ENCODE results near the gene MYBBP1A. TPM values are rescaled to one million over a fixed set of nuclear protein-coding genes. Genes with fewer than 3 reads are reported as not detected.

Gene MYBBP1A
- total RNA-seq, 2 donors from 2014 or later = 92.3 to 246 TPM

GRCh38 chr17:4506175-4506813, 48.9 kb downstream of the MYBBP1A start:
- no peak overlapping the region for H3K4me3 Mint-ChIP-seq
- no peaks in the 10 kb centered on the region for H3K36me3 Mint-ChIP-seq
- H3K27me3 Mint-ChIP-seq = peaks cover 14 to 23% of the 10 kb centered on the region in 2 donors
- peaks cover 21 to 28% of the 10 kb centered on the region in 2 donors for H3K4me1 Mint-ChIP-seq (ENCODE audit: low read depth in 2 of 2)
- H3K27ac Mint-ChIP-seq = no peak overlapping the region
- H3K9me3 Mint-ChIP-seq = no peaks in the 10 kb centered on the region
- ATAC-seq (no peak), DNase-seq (ENCODE audit: low spot score) (no peak)

GRCh38 chr17:4505187-4505586, 50.0 kb downstream of the MYBBP1A start:
- H3K9me3 Mint-ChIP-seq = no peaks in the 10 kb centered on the region
- no peak for ATAC-seq
- DNase-seq (ENCODE audit: low spot score) = no peak
- peaks cover 22 to 29% of the 10 kb centered on the region in 2 donors for H3K27me3 Mint-ChIP-seq
- H3K27ac Mint-ChIP-seq = no peak overlapping the region
- no peaks in the 10 kb centered on the region for H3K36me3 Mint-ChIP-seq
- peaks cover 19 to 27% of the 10 kb centered on the region in 2 donors for H3K4me1 Mint-ChIP-seq (ENCODE audit: low read depth in 2 of 2)
- H3K4me3 Mint-ChIP-seq = no peak overlapping the region

- DNase-seq (ENCODE audit: low spot score) (no peak), ATAC-seq (no peak)
- no peaks in the 10 kb centered on the region for H3K9me3 Mint-ChIP-seq
- H3K27me3 Mint-ChIP-seq = peaks cover 31 to 36% of the 10 kb centered on the region in 2 donors
- no peak overlapping the region for H3K27ac Mint-ChIP-seq
- H3K4me3 Mint-ChIP-seq = no peak overlapping the region
- peaks cover 20 to 29% of the 10 kb centered on the region in 2 donors for H3K4me1 Mint-ChIP-seq (ENCODE audit: low read depth in 2 of 2)
- no peaks in the 10 kb centered on the region for H3K36me3 Mint-ChIP-seq
These were observed 51.0 kb downstream of the MYBBP1A start for GRCh38 chr17:4504188-4504587.

GRCh38 chr17:4503283-4504025, 51.7 kb downstream of the MYBBP1A start:
- no peak for ATAC-seq
- Mint-ChIP-seq H3K36me3 (no peaks in the 10 kb centered on the region), H3K27ac (no peak overlapping the region), H3K4me1 (ENCODE audit: low read depth in 2 of 2) (peaks cover 13 to 21% of the 10 kb centered on the region in 2 donors), H3K27me3 (peaks cover 31 to 34% of the 10 kb centered on the region in 2 donors), H3K4me3 (no peak overlapping the region), H3K9me3 (no peaks in the 10 kb centered on the region)
- no peak for DNase-seq (ENCODE audit: low spot score)

- no peaks in the 10 kb centered on the region for H3K9me3 Mint-ChIP-seq
- H3K4me1 Mint-ChIP-seq (ENCODE audit: low read depth in 2 of 2) = peaks cover 13 to 19% of the 10 kb centered on the region in 2 donors
- peaks cover 31 to 34% of the 10 kb centered on the region in 2 donors for H3K27me3 Mint-ChIP-seq
- H3K36me3 Mint-ChIP-seq = no peaks in the 10 kb centered on the region
- DNase-seq (ENCODE audit: low spot score) (no peak), ATAC-seq (no peak)
- H3K27ac Mint-ChIP-seq = no peak overlapping the region
- H3K4me3 Mint-ChIP-seq = no peak overlapping the region
These were observed 52.6 kb downstream of the MYBBP1A start for GRCh38 chr17:4502466-4503154.

GRCh38 chr17:4501295-4501949, 53.8 kb downstream of the MYBBP1A start:
- H3K27ac Mint-ChIP-seq = no peak overlapping the region
- H3K36me3 Mint-ChIP-seq = no peaks in the 10 kb centered on the region
- peaks cover 31% of the 10 kb centered on the region in 2 donors for H3K27me3 Mint-ChIP-seq
- no peak overlapping the region for H3K4me3 Mint-ChIP-seq
- ATAC-seq (no peak), DNase-seq (ENCODE audit: low spot score) (no peak)
- no peaks in the 10 kb centered on the region for H3K9me3 Mint-ChIP-seq
- peaks cover 13 to 16% of the 10 kb centered on the region in 2 donors for H3K4me1 Mint-ChIP-seq (ENCODE audit: low read depth in 2 of 2)

GRCh38 chr17:4500191-4500571, 55.0 kb downstream of the MYBBP1A start:
- Mint-ChIP-seq H3K27me3 (peaks cover 31% of the 10 kb centered on the region in 2 donors), H3K27ac (no peak overlapping the region), H3K4me3 (peak overlapping the region; percentile 77), H3K36me3 (no peaks in the 10 kb centered on the region), H3K9me3 (no peaks in the 10 kb centered on the region), H3K4me1 (ENCODE audit: low read depth in 2 of 2) (peaks cover 13 to 16% of the 10 kb centered on the region in 2 donors)
- no peak for ATAC-seq
- DNase-seq (ENCODE audit: low spot score) = no peak

GRCh38 chr17:4499431-4500190, 55.6 kb downstream of the MYBBP1A start:
- Mint-ChIP-seq H3K27me3 (peaks cover 26 to 31% of the 10 kb centered on the region in 2 donors), H3K9me3 (no peaks in the 10 kb centered on the region), H3K4me3 (peak overlapping the region; percentile 77), H3K27ac (no peak overlapping the region), H3K36me3 (no peaks in the 10 kb centered on the region), H3K4me1 (ENCODE audit: low read depth in 2 of 2) (peaks cover 13 to 16% of the 10 kb centered on the region in 2 donors)
- ATAC-seq (peak in 1 of 2 donors; percentile 7), DNase-seq (ENCODE audit: low spot score) (no peak)

GRCh38 chr17:4498461-4499397, 56.5 kb downstream of the MYBBP1A start, which contains the start of gene SPNS2:
TSS of gene SPNS2 (plus strand) at chr17:4498881. CDS start at chr17:4499048, 167 bp downstream.
- no peak for DNase-seq (ENCODE audit: low spot score)
- Mint-ChIP-seq H3K27me3 (peaks cover 22 to 31% of the 10 kb centered on the region in 2 donors), H3K27ac (no peak within 1 kb of the TSS), H3K4me1 (ENCODE audit: low read depth in 2 of 2) (peaks cover 13 to 16% of the 10 kb centered on the region in 2 donors), H3K36me3 (no peaks in the 10 kb centered on the region), H3K4me3 (peak within 1 kb of the TSS; percentile 77), H3K9me3 (no peaks in the 10 kb centered on the region)
- ATAC-seq = peak; percentile 84 to 89

- H3K4me1 Mint-ChIP-seq (ENCODE audit: low read depth in 2 of 2) = peaks cover 13 to 19% of the 10 kb centered on the region in 2 donors
- ATAC-seq (no peak), DNase-seq (ENCODE audit: low spot score) (no peak)
- no peak overlapping the region for H3K4me3 Mint-ChIP-seq
- no peak overlapping the region for H3K27ac Mint-ChIP-seq
- H3K9me3 Mint-ChIP-seq = no peaks in the 10 kb centered on the region
- H3K27me3 Mint-ChIP-seq = peaks cover 17 to 28% of the 10 kb centered on the region in 2 donors
- H3K36me3 Mint-ChIP-seq = no peaks in the 10 kb centered on the region
These were observed 57.9 kb downstream of the MYBBP1A start for GRCh38 chr17:4497101-4497824.

GRCh38 chr17:4492721-4493561, 62.2 kb downstream of the MYBBP1A start:
- Mint-ChIP-seq H3K9me3 (no peaks in the 10 kb centered on the region), H3K27me3 (peaks cover 0 to 6% of the 10 kb centered on the region in 2 donors), H3K36me3 (no peaks in the 10 kb centered on the region), H3K27ac (no peak overlapping the region), H3K4me1 (ENCODE audit: low read depth in 2 of 2) (peaks cover 0 to 3% of the 10 kb centered on the region in 2 donors), H3K4me3 (no peak overlapping the region)
- no peak for DNase-seq (ENCODE audit: low spot score)
- no peak for ATAC-seq

Measured in natural killer cell treated with Interleukin-12 subunit alpha and Interleukin-12 subunit beta and Interleukin-15 and Interleukin-18, amount 100 ng/mL, for 72 hours (primary cell).